ENCODE data around the gene ORC3. TPM values are rescaled to one million over a fixed set of nuclear protein-coding genes. Genes with fewer than 3 reads are reported as not detected.
"Not testable (repeated sequence)": the region's sequence is repeated elsewhere in the genome, so short reads cannot be mapped to it uniquely, and the experiment has no call there.

Gene ORC3
- total RNA-seq, 3 donors from 2014 or later: 15.9 to 17.3 (median 16.1) TPM

- Histone ChIP-seq H3K4me3 (no peak overlapping the region), H3K36me3 (ENCODE audit: low read depth) (no peaks in the 10 kb centered on the region), H3K4me1 (ENCODE audit: low read depth) (peaks cover 13% of the 10 kb centered on the region), H3K9me3 (no peaks in the 10 kb centered on the region)
- ATAC-seq (no peak), DNase-seq (no peak)
- intact Hi-C loops (cut with DNase I, micrococcal nuclease): no loop called here
- TF ChIP-seq CTCF (IDR thresholded peaks at IDR 0.05): no peak
Measured at GRCh38 chr6:87684895-87685654, 95.1 kb downstream of the ORC3 start.

GRCh38 chr6:87686636-87687205 lies 96.8 kb downstream of the ORC3 start:
- H3K9me3 ChIP-seq; DNase-seq; ATAC-seq; intact Hi-C loops (cut with DNase I, micrococcal nuclease); H3K4me3 ChIP-seq; H3K36me3 ChIP-seq (ENCODE audit: low read depth): not testable (repeated sequence)
- H3K4me1 ChIP-seq (ENCODE audit: low read depth): peaks cover 13% of the 10 kb centered on the region

DNA sequence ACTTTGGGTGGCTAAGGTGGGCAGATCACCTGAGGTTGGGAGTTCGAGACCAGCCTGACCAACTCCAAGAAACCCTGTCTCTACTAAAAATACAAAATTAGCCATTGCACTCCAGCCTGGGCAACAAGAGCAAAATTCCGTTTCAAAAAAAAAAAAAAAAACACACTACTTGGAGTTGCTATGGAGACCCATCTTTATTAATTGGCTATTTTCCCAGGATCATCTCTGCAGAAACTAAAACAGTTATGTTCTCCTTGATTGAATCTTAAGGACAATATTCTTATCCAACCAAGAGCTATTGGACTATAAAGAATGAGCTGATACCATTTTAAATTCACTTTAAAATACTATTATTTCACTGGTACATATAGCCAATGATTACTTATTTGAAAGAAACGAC lies 97.4 kb downstream of the ORC3 start:
- TF ChIP-seq CTCF (IDR thresholded peaks at IDR 0.05): no peak
- Histone ChIP-seq H3K4me3 (no peak overlapping the region), H3K36me3 (ENCODE audit: low read depth) (no peaks in the 10 kb centered on the region), H3K4me1 (ENCODE audit: low read depth) (peaks cover 13% of the 10 kb centered on the region), H3K9me3 (no peaks in the 10 kb centered on the region)
- intact Hi-C loops (cut with DNase I, micrococcal nuclease): no loop called here
- no peak for DNase-seq
- ATAC-seq: no peak

GRCh38 chr6:87687893-87688292 lies 98.0 kb downstream of the ORC3 start:
- ATAC-seq; H3K9me3 ChIP-seq; DNase-seq; H3K4me3 ChIP-seq; H3K36me3 ChIP-seq (ENCODE audit: low read depth); intact Hi-C loops (cut with DNase I, micrococcal nuclease): not testable (repeated sequence)
- H3K4me1 ChIP-seq (ENCODE audit: low read depth): peaks cover 13% of the 10 kb centered on the region

- Histone ChIP-seq H3K36me3 (ENCODE audit: low read depth) (no peaks in the 10 kb centered on the region), H3K4me1 (ENCODE audit: low read depth) (peaks cover 18% of the 10 kb centered on the region), H3K9me3 (no peaks in the 10 kb centered on the region), H3K4me3 (no peak overlapping the region)
- DNase-seq (no peak), ATAC-seq (no peak)
- intact Hi-C loops (cut with DNase I, micrococcal nuclease): no loop called here
- no peak for TF ChIP-seq CTCF (IDR thresholded peaks at IDR 0.05)
Measured at GRCh38 chr6:87690441-87690840, 100.5 kb downstream of the ORC3 start.

DNA sequence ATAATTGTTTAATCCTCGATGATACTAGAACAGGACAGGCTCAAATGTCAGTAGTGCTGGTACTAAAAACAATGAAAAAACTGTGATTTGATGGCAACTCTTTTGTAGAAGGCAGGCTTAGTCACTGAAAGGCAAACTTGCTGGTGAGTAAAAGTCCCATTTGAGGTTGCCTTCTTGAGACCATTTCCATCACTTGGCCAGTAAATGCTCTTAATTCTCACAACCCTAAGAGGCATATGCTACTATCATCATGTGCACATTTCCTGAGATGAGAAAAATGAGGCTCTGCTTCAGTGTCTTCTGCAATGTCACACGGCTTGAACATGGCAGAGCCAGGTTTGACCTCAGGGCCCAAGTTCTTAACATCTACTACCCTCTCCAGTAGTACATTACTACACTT lies 102.2 kb downstream of the ORC3 start:
- TF ChIP-seq CTCF (IDR thresholded peaks at IDR 0.05): no peak
- ATAC-seq: no peak
- H3K4me3 ChIP-seq: no peak overlapping the region
- no peak for DNase-seq
- no peaks in the 10 kb centered on the region for H3K36me3 ChIP-seq (ENCODE audit: low read depth)
- H3K4me1 ChIP-seq (ENCODE audit: low read depth): peaks cover 8% of the 10 kb centered on the region
- intact Hi-C loops (cut with DNase I, micrococcal nuclease): no loop called here
- no peaks in the 10 kb centered on the region for H3K9me3 ChIP-seq

- H3K9me3 ChIP-seq; ATAC-seq; H3K36me3 ChIP-seq (ENCODE audit: low read depth); H3K4me3 ChIP-seq; intact Hi-C loops (cut with DNase I, micrococcal nuclease); DNase-seq: not testable (repeated sequence)
- peaks cover 33% of the 10 kb centered on the region for H3K4me1 ChIP-seq (ENCODE audit: low read depth)
Measured at GRCh38 chr6:87696817-87697216, 106.9 kb downstream of the ORC3 start.

Measured in mucosa of descending colon (tissue), 3 donors.